Ishikawa (cell line): ENCODE measurements around the gene ZNF256.

Source experiments
- CEBPB ChIP-seq: IDR thresholded peaks from 2 replicates; pipeline ENCODE4 v1.6.1; 2012
- CREB1 ChIP-seq: IDR thresholded peaks from 2 replicates; pipeline ENCODE4 v1.6.1; 2012; ENCODE audit warnings: low read depth
- EGR1 ChIP-seq: IDR thresholded peaks from 2 replicates; pipeline ENCODE4 v1.6.1; 2012
- EP300 ChIP-seq: IDR thresholded peaks from 2 replicates; pipeline ENCODE4 v1.6.1; 2012; ENCODE audit warnings: borderline replicate concordance
- FOXM1 ChIP-seq: IDR thresholded peaks from 2 replicates; pipeline ENCODE4 v1.6.1; 2012; ENCODE audit warnings: low read depth, borderline replicate concordance
- MAX ChIP-seq: IDR thresholded peaks from 2 replicates; pipeline ENCODE4 v1.6.1; 2012
- NFIC ChIP-seq: IDR thresholded peaks from 2 replicates; pipeline ENCODE4 v1.6.1; 2012
- RAD21 ChIP-seq: IDR thresholded peaks from 2 replicates; pipeline ENCODE4 v1.6.1; 2012; ENCODE audit warnings: low read depth
- REST ChIP-seq: IDR thresholded peaks from 2 replicates; pipeline ENCODE4 v1.6.1; 2012; ENCODE audit warnings: low read depth, mild to moderate bottlenecking
- TAF1 ChIP-seq: IDR thresholded peaks from 2 replicates; pipeline ENCODE4 v1.6.1; 2012; ENCODE audit warnings: low read depth, mild to moderate bottlenecking
- TCF12 ChIP-seq: IDR thresholded peaks from 2 replicates; pipeline ENCODE4 v1.6.1; 2012; ENCODE audit warnings: low read depth
- TEAD4 ChIP-seq: IDR thresholded peaks from 2 replicates; pipeline ENCODE4 v1.6.1; 2012
- USF1 ChIP-seq: IDR thresholded peaks from 2 replicates; pipeline ENCODE4 v1.6.1; 2012
- YY1 ChIP-seq: IDR thresholded peaks from 2 replicates; pipeline ENCODE4 v1.6.1; 2012; ENCODE audit warnings: low read depth
- ZBTB7A ChIP-seq: IDR thresholded peaks from 2 replicates; pipeline ENCODE4 v1.6.1; 2012; ENCODE audit warnings: low read depth

The ZNF256 gene

GRCh38 chr19:57914531-57914930, 33.0 kb downstream of the ZNF256 start:
- TF ChIP-seq EP300, result no peak
- TF ChIP-seq YY1, result no peak
- TF ChIP-seq RAD21, result no peak
- no peak for TF ChIP-seq CEBPB
- no peak for TF ChIP-seq TAF1
- no peak for TF ChIP-seq TEAD4
- no peak for TF ChIP-seq ZBTB7A

- no peak for TF ChIP-seq CREB1
- TF ChIP-seq NFIC, result no peak
- no peak for TF ChIP-seq TCF12
- TF ChIP-seq EP300, result no peak
- TF ChIP-seq TEAD4, result no peak
- TF ChIP-seq USF1, result no peak
Observed at GRCh38 chr19:57907394-57907793, 40.1 kb downstream of the ZNF256 start.

GRCh38 chr19:57905258-57905657, 42.2 kb downstream of the ZNF256 start:
- TF ChIP-seq NFIC (no peak), RAD21 (no peak), FOXM1 (no peak), CEBPB (no peak), TCF12 (no peak)

- TF ChIP-seq USF1 (no peak), TCF12 (no peak), FOXM1 (no peak), CREB1 (no peak), EGR1 (no peak), EP300 (no peak), TAF1 (no peak), REST (no peak), NFIC (no peak), MAX (no peak), RAD21 (no peak), YY1 (no peak), ZBTB7A (no peak), CEBPB (no peak), TEAD4 (no peak)
Observed at GRCh38 chr19:57903618-57904184, 43.8 kb downstream of the ZNF256 start.

- TF ChIP-seq FOXM1 (no peak), USF1 (no peak), ZBTB7A (no peak), TAF1 (no peak), CEBPB (no peak), EGR1 (no peak)
Observed at GRCh38 chr19:57900311-57900710, 47.2 kb downstream of the ZNF256 start.
